Right kidney (tissue), 1 donor: ENCODE results near the gene SMARCA4.
"Not testable (repeated sequence)": the region's sequence is repeated elsewhere in the genome, so short reads cannot be mapped to it uniquely, and the experiment has no call there.

Source experiments
- DNase-seq: peaks from one replicate; pipeline ENCODE4 v3.0.0-alpha.2; 2016

The SMARCA4 gene

GRCh38 chr19:11100049-11100448 lies 139.2 kb downstream of the SMARCA4 start:
- no peak for DNase-seq

GRCh38 chr19:11101057-11101456 lies 140.2 kb downstream of the SMARCA4 start:
- no peak for DNase-seq

GRCh38 chr19:11102944-11103343 lies 142.1 kb downstream of the SMARCA4 start:
- no peak for DNase-seq

DNA sequence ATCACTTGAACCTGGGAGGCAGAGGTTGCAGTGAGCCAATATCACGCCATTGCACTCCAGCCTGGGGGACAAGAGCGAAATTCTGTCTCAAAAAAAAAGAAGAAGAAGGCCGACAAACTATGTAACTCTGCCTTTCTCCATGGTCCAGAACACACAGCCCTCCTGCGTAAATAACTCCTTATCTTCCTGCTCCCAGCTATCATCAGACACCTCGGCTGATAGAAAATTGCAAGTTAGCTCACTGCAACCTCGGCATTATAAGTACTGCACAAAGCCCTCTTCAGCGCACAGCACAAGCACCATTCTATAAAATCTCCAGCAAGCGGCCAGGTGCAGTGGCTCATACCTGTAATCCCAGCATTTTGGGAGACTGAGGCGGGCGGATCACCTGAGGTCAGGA lies 142.8 kb downstream of the SMARCA4 start:
- not testable (repeated sequence) for DNase-seq

- no peak for DNase-seq
These were observed 144.3 kb downstream of the SMARCA4 start for GRCh38 chr19:11105014-11105636.

- no peak for DNase-seq
These were observed 145.6 kb downstream of the SMARCA4 start for GRCh38 chr19:11106477-11106876.

DNA sequence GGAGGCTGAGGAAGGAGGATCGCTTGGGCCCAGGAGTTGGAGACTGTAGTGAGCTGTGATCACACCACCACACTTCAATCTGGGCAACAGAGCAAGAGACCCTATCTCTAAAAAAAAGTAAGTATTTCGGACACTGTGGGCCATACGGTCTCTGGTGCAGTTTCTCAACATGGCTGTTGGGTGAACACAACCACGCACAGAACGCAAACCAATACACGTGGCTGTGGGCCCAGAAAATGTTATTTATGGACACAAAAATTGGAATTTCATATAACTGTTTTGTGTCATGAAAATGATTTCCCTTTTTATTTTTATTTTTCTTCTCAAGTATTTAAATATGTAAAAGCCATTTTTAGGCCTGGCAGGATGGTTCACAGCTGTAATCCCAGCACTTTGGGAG lies 147.9 kb downstream of the SMARCA4 start:
- no peak for DNase-seq

GRCh38 chr19:11111117-11111770 lies 150.4 kb downstream of the SMARCA4 start:
- no peak for DNase-seq

DNA sequence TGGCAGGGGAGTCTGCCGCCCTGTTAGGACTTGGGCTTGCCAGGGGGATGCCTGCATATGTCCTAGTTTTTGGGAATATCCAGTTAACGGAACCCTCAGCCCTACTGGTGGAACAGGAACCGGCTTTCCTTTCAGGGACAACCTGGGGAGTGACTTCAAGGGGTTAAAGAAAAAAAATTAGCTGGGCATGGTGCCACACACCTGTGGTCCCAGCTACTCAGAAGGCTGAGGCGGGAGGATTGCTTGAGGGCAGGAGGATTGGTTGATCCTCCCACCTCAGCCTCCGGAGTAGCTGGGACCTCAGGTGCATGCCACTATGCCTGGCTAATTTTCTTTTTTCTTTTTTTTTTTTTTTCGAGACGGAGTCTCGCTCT lies 150.9 kb downstream of the SMARCA4 start:
- DNase-seq: no peak
